ENCODE data around the gene SLC2A14. TPM values are rescaled to one million over a fixed set of nuclear protein-coding genes. Genes with fewer than 3 reads are reported as not detected.
"Not testable (repeated sequence)": the region's sequence is repeated elsewhere in the genome, so short reads cannot be mapped to it uniquely, and the experiment has no call there.

The SLC2A14 gene
- 4.3 TPM for total RNA-seq (ENCODE audit: insufficient read depth, low replicate concordance)

- DNase-seq (ENCODE audit: low spot score): no peak
Measured at GRCh38 chr12:7872566-7873319, at the start of gene SLC2A14. Gene SLC2A14, minus strand, starts transcription at chr12:7872915. Its CDS starts 3,035 bp downstream, at chr12:7869880.

GRCh38 chr12:7921181-7921580 lies 48.5 kb upstream of the SLC2A14 start:
- DNase-seq (ENCODE audit: low spot score): not testable (repeated sequence)

GRCh38 chr12:7918268-7918590 lies 45.5 kb upstream of the SLC2A14 start:
- DNase-seq (ENCODE audit: low spot score): not testable (repeated sequence)

GRCh38 chr12:7917392-7918267 lies 44.9 kb upstream of the SLC2A14 start:
- DNase-seq (ENCODE audit: low spot score): no peak

- DNase-seq (ENCODE audit: low spot score): no peak
Measured at GRCh38 chr12:7916936-7917335, 44.2 kb upstream of the SLC2A14 start.

- no peak for DNase-seq (ENCODE audit: low spot score)
Measured at GRCh38 chr12:7915661-7916403, 43.1 kb upstream of the SLC2A14 start.

- DNase-seq (ENCODE audit: low spot score): not testable (repeated sequence)
Measured at GRCh38 chr12:7910106-7910505, 37.4 kb upstream of the SLC2A14 start.

- peak; percentile 17 for DNase-seq (ENCODE audit: low spot score)
Measured at GRCh38 chr12:7907009-7907408, 34.3 kb upstream of the SLC2A14 start.

- not testable (repeated sequence) for DNase-seq (ENCODE audit: low spot score)
Measured at GRCh38 chr12:7906303-7906702, 33.6 kb upstream of the SLC2A14 start.

- not testable (repeated sequence) for DNase-seq (ENCODE audit: low spot score)
Measured at GRCh38 chr12:7905600-7906125, 32.9 kb upstream of the SLC2A14 start.

GRCh38 chr12:7905071-7905470 lies 32.4 kb upstream of the SLC2A14 start:
- DNase-seq (ENCODE audit: low spot score): no peak

GRCh38 chr12:7902416-7902815 lies 29.7 kb upstream of the SLC2A14 start:
- DNase-seq (ENCODE audit: low spot score): not testable (repeated sequence)

- DNase-seq (ENCODE audit: low spot score): no peak
Measured at GRCh38 chr12:7899755-7900154, 27.0 kb upstream of the SLC2A14 start.

- DNase-seq (ENCODE audit: low spot score): not testable (repeated sequence)
Measured at GRCh38 chr12:7896726-7897125, 24.0 kb upstream of the SLC2A14 start.

GRCh38 chr12:7892186-7892980 lies 19.7 kb upstream of the SLC2A14 start:
- no peak for DNase-seq (ENCODE audit: low spot score)

- DNase-seq (ENCODE audit: low spot score): no peak
Measured at GRCh38 chr12:7884689-7885088, 12.0 kb upstream of the SLC2A14 start.

GRCh38 chr12:7881736-7882120 lies 9.0 kb upstream of the SLC2A14 start:
- DNase-seq (ENCODE audit: low spot score): not testable (repeated sequence)

GRCh38 chr12:7880952-7881735 lies 8.4 kb upstream of the SLC2A14 start:
- not testable (repeated sequence) for DNase-seq (ENCODE audit: low spot score)

GRCh38 chr12:7879246-7879645 lies 6.5 kb upstream of the SLC2A14 start:
- no peak for DNase-seq (ENCODE audit: low spot score)

- DNase-seq (ENCODE audit: low spot score): no peak
Measured at GRCh38 chr12:7877420-7877819, 4.7 kb upstream of the SLC2A14 start.
